ENCODE measurements around the gene TRIB2.

TRIB2 gene

DNA sequence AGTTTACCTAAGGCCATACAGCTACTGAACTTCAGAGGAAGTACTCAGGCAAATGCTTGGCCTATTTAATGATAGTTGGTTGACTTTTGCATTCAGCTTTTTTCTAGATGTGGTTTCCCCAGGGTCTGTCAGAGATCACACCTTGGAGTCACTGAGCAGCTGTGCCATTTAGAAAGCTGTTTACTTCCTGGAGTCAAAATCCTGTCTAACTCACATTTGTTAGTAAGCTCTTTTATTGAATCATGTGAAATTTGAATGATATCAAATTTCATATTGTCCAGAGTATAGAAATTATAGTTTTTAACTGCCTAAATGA, 7.6 kb upstream of the TRIB2 start:
- DNase-seq (ENCODE audit: low read depth, low spot score), result no peak

DNA sequence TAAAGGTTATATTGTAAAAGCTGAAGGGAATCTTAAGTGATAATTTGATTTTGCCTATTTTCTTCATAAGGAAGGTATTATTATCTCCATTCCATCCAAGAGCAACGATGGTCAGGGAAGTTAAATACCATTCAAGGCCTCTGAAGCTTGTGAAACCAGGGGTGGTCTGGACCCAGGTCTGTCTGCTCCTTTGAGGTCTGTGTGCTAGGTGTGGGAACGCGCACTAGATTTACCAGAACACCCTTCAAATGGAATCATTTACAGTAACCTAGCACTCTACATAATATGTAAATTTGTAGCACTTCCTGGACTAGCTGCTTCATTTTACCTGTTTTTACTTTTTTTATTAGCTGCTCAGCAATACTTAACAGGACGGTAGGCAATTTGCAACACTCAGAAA, 6.4 kb upstream of the TRIB2 start:
- no peaks in the 10 kb centered on the region for H3K36me3 ChIP-seq (ENCODE audit: insufficient read depth, insufficient read length, low read length)
- no peak overlapping the region for H3K9ac ChIP-seq (ENCODE audit: insufficient read length, low read depth)
- no peak overlapping the region for H3K4me3 ChIP-seq (ENCODE audit: insufficient read length, low read depth)
- no peak for TF ChIP-seq YY1 (IDR thresholded peaks at IDR 0.05; ENCODE audit: insufficient read depth, insufficient read length)
- TF ChIP-seq ZNF274 (IDR thresholded peaks at IDR 0.05; ENCODE audit: low read depth, low read length), result no peak
- TF ChIP-seq SUZ12 (IDR thresholded peaks at IDR 0.05; ENCODE audit: extremely low read depth, insufficient read depth, insufficient read length), result no peak
- DNase-seq (ENCODE audit: low read depth, low spot score), result no peak
- H3K27me3 ChIP-seq (ENCODE audit: insufficient read depth, insufficient read length), result no peaks in the 10 kb centered on the region
- H3K4me1 ChIP-seq (ENCODE audit: insufficient read depth, insufficient read length), result no peaks in the 10 kb centered on the region
- H3K9me3 ChIP-seq (ENCODE audit: insufficient read depth, low read length), result no peaks in the 10 kb centered on the region

More for the DNA sequence above, 7.6 kb upstream of the TRIB2 start:
- Histone ChIP-seq H3K27me3 (ENCODE audit: insufficient read depth, insufficient read length) (no peaks in the 10 kb centered on the region), H3K4me1 (ENCODE audit: insufficient read depth, insufficient read length) (no peaks in the 10 kb centered on the region), H3K9me3 (ENCODE audit: insufficient read depth, low read length) (no peaks in the 10 kb centered on the region), H3K36me3 (ENCODE audit: insufficient read depth, insufficient read length, low read length) (no peaks in the 10 kb centered on the region), H3K9ac (ENCODE audit: insufficient read length, low read depth) (no peak overlapping the region), H3K4me3 (ENCODE audit: insufficient read length, low read depth) (no peak overlapping the region)
- no peak for TF ChIP-seq YY1 (IDR thresholded peaks at IDR 0.05; ENCODE audit: insufficient read depth, insufficient read length)
- TF ChIP-seq SUZ12 (IDR thresholded peaks at IDR 0.05; ENCODE audit: extremely low read depth, insufficient read depth, insufficient read length), result no peak

DNA sequence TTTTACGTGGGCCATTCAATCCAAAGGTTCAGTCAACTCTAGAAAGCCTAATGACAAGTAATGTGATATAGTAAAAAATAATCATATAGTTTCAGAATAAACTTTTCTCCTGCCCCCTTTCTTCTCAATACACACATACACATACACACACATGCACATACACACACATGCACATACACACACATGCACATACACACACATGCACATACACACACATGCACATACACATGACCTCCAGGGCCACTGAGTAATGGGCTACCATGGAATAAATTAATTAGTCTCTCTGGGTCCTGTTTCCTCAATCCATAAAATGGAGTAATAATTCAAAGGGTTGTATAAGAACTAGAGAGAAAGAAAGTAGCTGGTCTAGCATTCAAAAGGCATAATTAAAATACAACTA, 5.4 kb upstream of the TRIB2 start:
- Histone ChIP-seq H3K4me3 (ENCODE audit: insufficient read length, low read depth) (no peak overlapping the region), H3K9ac (ENCODE audit: insufficient read length, low read depth) (no peak overlapping the region), H3K4me1 (ENCODE audit: insufficient read depth, insufficient read length) (no peaks in the 10 kb centered on the region), H3K27me3 (ENCODE audit: insufficient read depth, insufficient read length) (no peaks in the 10 kb centered on the region), H3K36me3 (ENCODE audit: insufficient read depth, insufficient read length, low read length) (no peaks in the 10 kb centered on the region), H3K9me3 (ENCODE audit: insufficient read depth, low read length) (no peaks in the 10 kb centered on the region)
- TF ChIP-seq YY1 (IDR thresholded peaks at IDR 0.05; ENCODE audit: insufficient read depth, insufficient read length) (no peak), ZNF274 (IDR thresholded peaks at IDR 0.05; ENCODE audit: low read depth, low read length) (no peak), SUZ12 (IDR thresholded peaks at IDR 0.05; ENCODE audit: extremely low read depth, insufficient read depth, insufficient read length) (no peak)
- no peak for DNase-seq (ENCODE audit: low read depth, low spot score)

DNA sequence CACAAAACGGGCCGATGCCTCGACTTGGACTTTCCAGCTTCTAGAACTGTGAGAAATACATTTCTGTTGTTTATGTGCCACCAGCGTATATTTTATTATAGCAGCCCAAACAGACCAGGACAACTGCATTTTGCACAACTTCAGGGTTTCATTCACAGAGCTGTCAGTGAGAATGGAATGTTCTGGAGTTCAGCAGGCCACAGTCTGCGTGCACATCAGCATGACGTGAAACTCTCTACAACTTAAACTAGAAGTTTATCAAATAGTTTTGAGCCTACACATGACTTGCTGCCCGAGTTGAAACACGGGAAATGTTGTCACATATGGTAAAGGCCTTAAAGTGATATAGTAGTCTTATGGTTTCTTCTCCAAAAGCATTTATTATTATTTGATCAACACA, 3.9 kb upstream of the TRIB2 start:
- H3K9me3 ChIP-seq (ENCODE audit: insufficient read depth, low read length), result no peaks in the 10 kb centered on the region
- H3K27me3 ChIP-seq (ENCODE audit: insufficient read depth, insufficient read length), result no peaks in the 10 kb centered on the region
- no peak overlapping the region for H3K9ac ChIP-seq (ENCODE audit: insufficient read length, low read depth)
- H3K4me1 ChIP-seq (ENCODE audit: insufficient read depth, insufficient read length), result no peaks in the 10 kb centered on the region
- H3K4me3 ChIP-seq (ENCODE audit: insufficient read length, low read depth), result no peak overlapping the region
- no peaks in the 10 kb centered on the region for H3K36me3 ChIP-seq (ENCODE audit: insufficient read depth, insufficient read length, low read length)
- DNase-seq (ENCODE audit: low read depth, low spot score), result no peak
- TF ChIP-seq YY1 (IDR thresholded peaks at IDR 0.05; ENCODE audit: insufficient read depth, insufficient read length) (no peak), ZNF274 (IDR thresholded peaks at IDR 0.05; ENCODE audit: low read depth, low read length) (no peak), SUZ12 (IDR thresholded peaks at IDR 0.05; ENCODE audit: extremely low read depth, insufficient read depth, insufficient read length) (no peak)

- no peaks in the 10 kb centered on the region for H3K9me3 ChIP-seq (ENCODE audit: insufficient read depth, low read length)
- H3K4me1 ChIP-seq (ENCODE audit: insufficient read depth, insufficient read length), result no peaks in the 10 kb centered on the region
- H3K4me3 ChIP-seq (ENCODE audit: insufficient read length, low read depth), result no peak overlapping the region
- no peaks in the 10 kb centered on the region for H3K36me3 ChIP-seq (ENCODE audit: insufficient read depth, insufficient read length, low read length)
- H3K27me3 ChIP-seq (ENCODE audit: insufficient read depth, insufficient read length), result no peaks in the 10 kb centered on the region
- TF ChIP-seq SUZ12 (IDR thresholded peaks at IDR 0.05; ENCODE audit: extremely low read depth, insufficient read depth, insufficient read length), result no peak
- no peak for TF ChIP-seq ZNF274 (IDR thresholded peaks at IDR 0.05; ENCODE audit: low read depth, low read length)
- no peak for TF ChIP-seq YY1 (IDR thresholded peaks at IDR 0.05; ENCODE audit: insufficient read depth, insufficient read length)
- no peak for DNase-seq (ENCODE audit: low read depth, low spot score)
- no peak overlapping the region for H3K9ac ChIP-seq (ENCODE audit: insufficient read length, low read depth)
These were observed 2.1 kb upstream of the TRIB2 start for GRCh38 chr2:12714391-12715221.

- Histone ChIP-seq H3K27me3 (ENCODE audit: insufficient read depth, insufficient read length) (no peaks in the 10 kb centered on the region), H3K9ac (ENCODE audit: insufficient read length, low read depth) (peak overlapping the region; percentile 92), H3K9me3 (ENCODE audit: insufficient read depth, low read length) (no peaks in the 10 kb centered on the region), H3K4me1 (ENCODE audit: insufficient read depth, insufficient read length) (no peaks in the 10 kb centered on the region), H3K4me3 (ENCODE audit: insufficient read length, low read depth) (peak overlapping the region; percentile 80), H3K36me3 (ENCODE audit: insufficient read depth, insufficient read length, low read length) (no peaks in the 10 kb centered on the region)
- TF ChIP-seq SUZ12 (IDR thresholded peaks at IDR 0.05; ENCODE audit: extremely low read depth, insufficient read depth, insufficient read length) (no peak), ZNF274 (IDR thresholded peaks at IDR 0.05; ENCODE audit: low read depth, low read length) (no peak), YY1 (IDR thresholded peaks at IDR 0.05; ENCODE audit: insufficient read depth, insufficient read length) (no peak)
- no peak for DNase-seq (ENCODE audit: low read depth, low spot score)
These were observed 1.3 kb upstream of the TRIB2 start for GRCh38 chr2:12715258-12716031.

- Histone ChIP-seq H3K4me3 (ENCODE audit: insufficient read length, low read depth) (peak overlapping the region; percentile 80), H3K9me3 (ENCODE audit: insufficient read depth, low read length) (no peaks in the 10 kb centered on the region), H3K9ac (ENCODE audit: insufficient read length, low read depth) (peak overlapping the region; percentile 92), H3K4me1 (ENCODE audit: insufficient read depth, insufficient read length) (no peaks in the 10 kb centered on the region), H3K27me3 (ENCODE audit: insufficient read depth, insufficient read length) (no peaks in the 10 kb centered on the region), H3K36me3 (ENCODE audit: insufficient read depth, insufficient read length, low read length) (no peaks in the 10 kb centered on the region)
- TF ChIP-seq SUZ12 (IDR thresholded peaks at IDR 0.05; ENCODE audit: extremely low read depth, insufficient read depth, insufficient read length) (no peak), YY1 (IDR thresholded peaks at IDR 0.05; ENCODE audit: insufficient read depth, insufficient read length) (no peak), ZNF274 (IDR thresholded peaks at IDR 0.05; ENCODE audit: low read depth, low read length) (no peak)
- no peak for DNase-seq (ENCODE audit: low read depth, low spot score)
These were observed 779 bp upstream of the TRIB2 start for GRCh38 chr2:12716032-12716281.

All from NT2/D1 (cell line).